Mesenchymal stem cell (in vitro differentiated cells and primary cell): Measurements from ENCODE around the gene DNAH14.

ENCODE experiments used
- DNase-seq: peaks from one replicate; pipeline ENCODE4 v3.0.0-alpha.2; 2013
- H2AFZ ChIP-seq: one replicate; pipeline ENCODE4 v1.6.1; 2013; ENCODE audit warnings: low read depth, mild to moderate bottlenecking, control low read depth, inconsistent platforms, low read length, moderate library complexity
- H2AK5ac ChIP-seq: 2 replicates; pipeline ENCODE4 v1.6.1; 2013; ENCODE audit warnings: low read length, moderate library complexity, mild to moderate bottlenecking, inconsistent platforms; ENCODE audit not compliant: severe bottlenecking
- H2BK120ac ChIP-seq: one replicate; pipeline ENCODE4 v1.6.1; 2013; ENCODE audit warnings: low read depth, mild to moderate bottlenecking, inconsistent platforms, low read length, moderate library complexity
- H2BK12ac ChIP-seq, 2 experiments: one replicate each; pipeline ENCODE4 v1.6.1; 2013; ENCODE audit warnings: inconsistent platforms in 2 of 2, low read length in 2 of 2, mild to moderate bottlenecking in 2 of 2, moderate library complexity in 2 of 2, control low read depth in 1 of 2
- H2BK15ac ChIP-seq: one replicate; pipeline ENCODE4 v1.6.1; 2013; ENCODE audit warnings: mild to moderate bottlenecking, low read depth, inconsistent platforms; ENCODE audit not compliant: poor library complexity, severe bottlenecking
- H2BK5ac ChIP-seq: 2 replicates; pipeline ENCODE4 v1.6.1; 2013; ENCODE audit warnings: low read depth, mild to moderate bottlenecking, low read length, control low read depth, inconsistent platforms; ENCODE audit not compliant: poor library complexity, severe bottlenecking
- H3K14ac ChIP-seq, 2 experiments: one replicate each; pipeline ENCODE4 v1.6.1; 2013; ENCODE audit warnings: inconsistent platforms in 2 of 2, low read length in 2 of 2, control low read depth in 1 of 2, mild to moderate bottlenecking in 1 of 2, moderate library complexity in 1 of 2
- H3K18ac ChIP-seq, 2 experiments: one replicate each; pipeline ENCODE4 v1.6.1; 2013; ENCODE audit warnings: inconsistent platforms in 2 of 2, low read length in 2 of 2, control low read depth in 1 of 2, low read depth in 1 of 2, mild to moderate bottlenecking in 1 of 2
- H3K23ac ChIP-seq, 2 experiments: one replicate each; pipeline ENCODE4 v1.6.1; 2013; ENCODE audit warnings: inconsistent platforms in 2 of 2, low read length in 2 of 2, mild to moderate bottlenecking in 2 of 2, moderate library complexity in 2 of 2, control low read depth in 1 of 2
- H3K27ac ChIP-seq: 2 replicates; pipeline ENCODE4 v1.5.1; 2013; ENCODE audit warnings: mild to moderate bottlenecking, moderate library complexity, low read length, control low read depth, inconsistent platforms; ENCODE audit not compliant: poor library complexity, severe bottlenecking
- H3K27me3 ChIP-seq, 2 experiments: 2 replicates each; pipeline versions ENCODE4 v1.6.1 to v1.7.0; 2013; ENCODE audit warnings: low read length in 2 of 2, mild to moderate bottlenecking in 2 of 2, moderate library complexity in 2 of 2, control low read depth in 1 of 2, inconsistent platforms in 1 of 2; ENCODE audit not compliant: control insufficient read depth in 1 of 2, insufficient read depth in 1 of 2
- H3K36me3 ChIP-seq, 2 experiments: 2 replicates each; pipeline versions ENCODE4 v1.6.1 to v1.7.0; 2013; ENCODE audit warnings: low read length in 2 of 2, control low read depth in 1 of 2, inconsistent platforms in 1 of 2, low read depth in 1 of 2, mild to moderate bottlenecking in 1 of 2; ENCODE audit not compliant: insufficient read depth in 2 of 2, control insufficient read depth in 1 of 2
- H3K4ac ChIP-seq, 2 experiments: one replicate each; pipeline ENCODE4 v1.6.1; 2013; ENCODE audit warnings: inconsistent platforms in 2 of 2, low read length in 2 of 2, mild to moderate bottlenecking in 2 of 2, moderate library complexity in 2 of 2, control low read depth in 1 of 2, low read depth in 1 of 2
- H3K4me1 ChIP-seq: 2 replicates; pipeline ENCODE4 v1.6.1; 2013; ENCODE audit warnings: low read depth, low read length, control low read depth; ENCODE audit not compliant: control insufficient read depth, insufficient read depth
- H3K4me2 ChIP-seq: 2 replicates; pipeline ENCODE4 v1.6.1; 2013; ENCODE audit warnings: low read length, mild to moderate bottlenecking, inconsistent platforms; ENCODE audit not compliant: poor library complexity, severe bottlenecking
- H3K4me3 ChIP-seq, 2 experiments: 2 replicates each; pipeline versions ENCODE4 v1.5.1 to v1.7.0; 2013; ENCODE audit warnings: low read length in 2 of 2, mild to moderate bottlenecking in 2 of 2, control low read depth in 1 of 2, low read depth in 1 of 2; ENCODE audit not compliant: insufficient read depth in 1 of 2
- H3K79me1 ChIP-seq: replicated peaks from 2 replicates; pipeline ENCODE4 v1.6.1; 2013; ENCODE audit warnings: mild to moderate bottlenecking, control low read depth, low read length, inconsistent platforms; ENCODE audit not compliant: poor library complexity, severe bottlenecking
- H3K9ac ChIP-seq: 2 replicates; pipeline ENCODE4 v1.7.0; 2013; ENCODE audit warnings: mild to moderate bottlenecking, low read length, moderate library complexity
- H3K9me3 ChIP-seq: 2 replicates; pipeline ENCODE4 v1.7.0; 2013; ENCODE audit warnings: mild to moderate bottlenecking, low read length; ENCODE audit not compliant: control insufficient read depth
- H4K8ac ChIP-seq: one replicate; pipeline ENCODE4 v1.6.1; 2013; ENCODE audit warnings: inconsistent platforms, mild to moderate bottlenecking, low read length, moderate library complexity
- H4K91ac ChIP-seq: one replicate; pipeline ENCODE4 v1.6.1; 2013; ENCODE audit warnings: mild to moderate bottlenecking, low read length, inconsistent platforms
- WGBS: methylation state at CpG from one replicate; pipeline ENCODE4 v1.1.7; 2013; ENCODE audit warnings: mixed read lengths; 5-methylcytosine and 5-hydroxymethylcytosine counted together

The DNAH14 gene

DNA sequence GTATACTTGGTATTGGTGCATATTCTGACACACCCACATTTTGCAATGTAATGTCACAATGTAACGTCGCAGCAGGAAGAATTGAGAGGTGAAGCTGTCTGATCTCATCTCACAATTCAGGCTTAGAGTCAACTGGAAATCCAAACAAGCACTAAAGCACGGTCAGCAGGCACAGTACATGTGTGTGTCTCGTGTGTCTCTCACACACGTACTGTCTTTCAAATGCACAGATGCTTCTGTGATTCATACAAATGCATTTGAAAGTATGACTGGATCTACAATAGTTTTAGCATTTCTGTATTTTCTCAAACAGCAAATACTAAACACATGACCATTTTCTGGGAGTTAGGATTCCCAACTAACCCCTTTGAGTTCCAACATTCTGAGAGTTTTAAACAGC is 471.5 kb downstream of the DNAH14 start:
- no peak overlapping the region for H3K18ac ChIP-seq
- no peak overlapping the region for H3K9ac ChIP-seq
- H2AK5ac ChIP-seq = no peak overlapping the region
- 98% methylated on average over 4 of the region's 5 CpGs for WGBS
- H3K27ac ChIP-seq = no peak overlapping the region
- no peak overlapping the region for H4K8ac ChIP-seq
- H3K23ac ChIP-seq = no peak overlapping the region
- H3K27me3 ChIP-seq = no peaks in the 10 kb centered on the region
- H3K4me3 ChIP-seq = no peak overlapping the region
- H2BK12ac ChIP-seq = no peak overlapping the region
- H3K4ac ChIP-seq = no peak overlapping the region
- H3K79me1 ChIP-seq = peaks cover 26% of the 10 kb centered on the region
- H2BK5ac ChIP-seq = no peak overlapping the region
- H4K91ac ChIP-seq = no peak overlapping the region
- H3K4me2 ChIP-seq = no peak overlapping the region
- no peaks in the 10 kb centered on the region for H3K9me3 ChIP-seq
- no peak overlapping the region for H3K14ac ChIP-seq
- peaks cover 19 to 53% of the 10 kb centered on the region in 2 experiments for H3K36me3 ChIP-seq
- no peaks in the 10 kb centered on the region for H3K4me1 ChIP-seq
- no peak for DNase-seq
- H2BK15ac ChIP-seq = no peak overlapping the region
- no peak overlapping the region for H2BK120ac ChIP-seq
- no peak overlapping the region for H2AFZ ChIP-seq

DNA sequence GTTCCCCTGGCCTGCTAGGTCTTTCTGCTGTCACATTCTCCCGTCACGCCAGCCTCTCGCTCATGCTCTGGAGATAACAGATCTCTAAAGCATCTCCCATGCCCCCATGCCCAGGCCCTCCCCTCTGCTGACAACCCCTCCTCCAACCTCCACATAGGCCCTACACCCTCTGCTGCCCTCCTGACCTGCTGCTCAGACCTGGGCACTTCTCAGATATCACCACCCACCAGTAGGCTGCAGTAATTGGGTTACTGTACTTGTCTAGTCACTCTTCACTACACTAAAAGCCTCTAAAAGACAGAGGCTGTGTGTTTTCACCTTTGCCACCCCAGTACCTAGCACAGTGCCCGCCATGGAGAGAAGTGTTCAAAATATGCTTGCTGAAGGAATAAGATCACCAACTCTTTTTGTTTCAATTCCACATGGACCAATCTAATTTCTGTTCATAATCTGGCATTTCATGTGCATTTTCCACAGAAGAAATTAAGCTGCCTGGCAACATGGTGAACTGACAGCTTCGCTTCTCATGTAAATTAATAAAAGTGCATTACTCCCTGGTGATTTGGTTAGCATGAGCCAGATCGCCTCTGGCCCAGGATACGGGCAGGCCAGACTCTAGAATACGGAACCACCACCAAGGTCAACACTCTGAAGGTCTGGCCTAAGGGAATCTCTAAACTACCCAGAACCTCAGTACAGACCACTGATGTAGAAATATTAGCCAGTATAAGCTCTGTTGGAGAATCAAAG is 477.7 kb downstream of the DNAH14 start:
- no peak overlapping the region for H3K14ac ChIP-seq
- H2BK12ac ChIP-seq = no peak overlapping the region
- H3K9ac ChIP-seq = no peak overlapping the region
- no peak overlapping the region for H3K18ac ChIP-seq
- no peak overlapping the region for H4K91ac ChIP-seq
- peaks cover 23 to 56% of the 10 kb centered on the region in 2 experiments for H3K36me3 ChIP-seq
- no peak overlapping the region for H3K23ac ChIP-seq
- H3K4ac ChIP-seq = no peak overlapping the region
- no peak overlapping the region for H4K8ac ChIP-seq
- H3K4me3 ChIP-seq = no peak overlapping the region
- H2AK5ac ChIP-seq = no peak overlapping the region
- H2BK15ac ChIP-seq = no peak overlapping the region
- H3K9me3 ChIP-seq = no peaks in the 10 kb centered on the region
- H3K79me1 ChIP-seq = peaks cover 32% of the 10 kb centered on the region
- no peak overlapping the region for H3K27ac ChIP-seq
- H3K27me3 ChIP-seq = no peaks in the 10 kb centered on the region
- peaks cover 10% of the 10 kb centered on the region for H3K4me1 ChIP-seq
- WGBS = 99% methylated on average over 8 of the region's 8 CpGs
- H2AFZ ChIP-seq = no peak overlapping the region
- H3K4me2 ChIP-seq = no peak overlapping the region
- DNase-seq = no peak
- no peak overlapping the region for H2BK120ac ChIP-seq
- H2BK5ac ChIP-seq = no peak overlapping the region

DNA sequence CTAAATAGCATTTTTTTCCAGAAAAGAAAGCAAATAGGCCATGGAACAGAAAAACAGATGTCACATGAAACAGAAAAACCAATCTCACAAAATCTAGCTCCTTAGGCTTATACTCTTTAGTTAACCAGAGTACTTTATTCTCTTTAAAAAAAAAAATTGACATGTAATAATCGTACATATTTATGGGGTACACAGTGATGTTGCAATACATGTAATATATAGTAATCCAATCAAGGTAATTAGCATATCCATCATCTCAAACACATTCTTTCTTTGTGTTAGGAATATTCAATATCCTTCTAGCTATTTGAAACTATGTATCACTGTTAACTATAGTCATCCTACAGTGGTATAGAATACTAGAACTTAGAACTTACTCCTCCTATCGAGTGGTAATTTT is 478.3 kb downstream of the DNAH14 start:
- H3K4me3 ChIP-seq = no peak overlapping the region
- H2BK12ac ChIP-seq = no peak overlapping the region
- no peak overlapping the region for H3K23ac ChIP-seq
- H3K18ac ChIP-seq = no peak overlapping the region
- WGBS = 98% methylated on average over 1 of the region's 2 CpGs
- no peaks in the 10 kb centered on the region for H3K27me3 ChIP-seq
- no peak overlapping the region for H3K9ac ChIP-seq
- H2BK120ac ChIP-seq = no peak overlapping the region
- DNase-seq = no peak
- no peak overlapping the region for H2BK15ac ChIP-seq
- H3K4ac ChIP-seq = no peak overlapping the region
- H3K14ac ChIP-seq = no peak overlapping the region
- no peak overlapping the region for H3K4me2 ChIP-seq
- no peak overlapping the region for H2AFZ ChIP-seq
- H2BK5ac ChIP-seq = no peak overlapping the region
- no peak overlapping the region for H4K8ac ChIP-seq
- H3K79me1 ChIP-seq = peaks cover 32% of the 10 kb centered on the region
- no peak overlapping the region for H2AK5ac ChIP-seq
- H4K91ac ChIP-seq = no peak overlapping the region
- no peak overlapping the region for H3K27ac ChIP-seq
- H3K36me3 ChIP-seq = peaks cover 23 to 58% of the 10 kb centered on the region in 2 experiments
- H3K9me3 ChIP-seq = no peaks in the 10 kb centered on the region
- H3K4me1 ChIP-seq = peaks cover 11% of the 10 kb centered on the region

DNA sequence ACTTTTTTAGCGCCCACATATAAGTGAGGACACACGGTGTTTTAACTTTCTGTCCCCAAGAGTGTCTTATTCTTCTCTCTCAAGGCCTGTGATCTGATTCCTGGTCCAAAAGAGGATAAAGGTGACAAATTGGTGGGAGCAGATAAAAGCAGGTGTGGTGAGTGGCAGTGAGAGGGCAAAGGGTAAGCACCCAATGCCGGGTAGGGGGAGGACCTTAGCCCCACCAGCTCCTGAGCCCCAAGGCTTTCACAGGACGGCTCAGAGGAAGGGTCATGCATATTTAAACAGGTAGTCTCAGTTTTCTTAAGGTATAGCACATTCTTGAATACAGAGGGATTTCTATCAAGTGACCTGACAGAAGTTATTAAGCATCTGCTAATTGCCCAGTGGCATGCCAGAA is 478.8 kb downstream of the DNAH14 start:
- H3K23ac ChIP-seq = no peak overlapping the region
- no peak overlapping the region for H3K27ac ChIP-seq
- H3K27me3 ChIP-seq = no peaks in the 10 kb centered on the region
- peaks cover 31% of the 10 kb centered on the region for H3K79me1 ChIP-seq
- H3K4me2 ChIP-seq = no peak overlapping the region
- peak overlapping the region; percentile 45 for H4K8ac ChIP-seq
- DNase-seq = no peak
- H2BK15ac ChIP-seq = no peak overlapping the region
- H3K9ac ChIP-seq = no peak overlapping the region
- no peak overlapping the region for H2AFZ ChIP-seq
- H2AK5ac ChIP-seq = peak overlapping the region; percentile 77
- no peak overlapping the region for H3K18ac ChIP-seq
- peaks cover 23 to 58% of the 10 kb centered on the region in 2 experiments for H3K36me3 ChIP-seq
- no peak overlapping the region for H2BK5ac ChIP-seq
- H2BK120ac ChIP-seq = no peak overlapping the region
- H3K14ac ChIP-seq = no peak overlapping the region
- no peak overlapping the region for H4K91ac ChIP-seq
- H3K4ac ChIP-seq = no peak overlapping the region
- no peak overlapping the region for H2BK12ac ChIP-seq
- H3K9me3 ChIP-seq = no peaks in the 10 kb centered on the region
- no peak overlapping the region for H3K4me3 ChIP-seq
- H3K4me1 ChIP-seq = peaks cover 14% of the 10 kb centered on the region
- 97% methylated on average over 4 of the region's 4 CpGs for WGBS
